OCI-LY7 (cell line): Measurements from ENCODE around the gene SEC23IP. TPM values are rescaled to one million over a fixed set of nuclear protein-coding genes. Genes with fewer than 3 reads are reported as not detected.
A peak's percentile ranks its signal among the peaks of the same experiment; 100 is the strongest.

ENCODE experiments used
- BruUV-seq: library from RNA; stranded (reverse); fragments of 400-500 nt; replicated peaks from 2 replicates; lab custom pipeline; 2021; lab: Mats Ljungman, UMichigan
- CTCF ChIA-PET: fragments of 300-600 bp; sonication (Branson Sonifier 250); formaldehyde crosslinking; loops from one replicate; lab custom pipeline; 2022; ENCODE audit warnings: antibody characterized with exemption; ENCODE audit not compliant: unreplicated experiment; lab: Charles Lee
- POLR2A ChIA-PET: fragments of 300-600 bp; sonication (Branson Sonifier 250); formaldehyde crosslinking; loops from one replicate; lab custom pipeline; 2022; ENCODE audit warnings: antibody characterized with exemption; lab: Charles Lee
- DNase-seq: peaks from one replicate; pipeline ENCODE4 v3.0.0-alpha.2; 2015; ENCODE audit warnings: low spot score
- H2AFZ ChIP-seq: fragments of 200-600 bp; sonication (generic), shearing (Covaris generic); 2 replicates; pipeline ENCODE4 v1.6.1; 2014; ENCODE audit warnings: mild to moderate bottlenecking, antibody characterized with exemption, low read length, moderate library complexity
- H3K27ac ChIP-seq: fragments of 200-600 bp; sonication (generic); 2 replicates; pipeline ENCODE4 v1.5.1; 2014; ENCODE audit warnings: mixed run types, low read depth, mild to moderate bottlenecking, moderate library complexity, low read length, inconsistent platforms; ENCODE audit not compliant: poor library complexity, severe bottlenecking
- H3K36me3 ChIP-seq: fragments of 200-600 bp; sonication (generic); 2 replicates; pipeline ENCODE4 v1.6.1; 2014; ENCODE audit warnings: mild to moderate bottlenecking, antibody characterized with exemption, low read length, moderate library complexity, mixed read lengths; ENCODE audit not compliant: insufficient read depth
- H3K4me1 ChIP-seq: fragments of 200-600 bp; sonication (generic); 2 replicates; pipeline ENCODE4 v1.5.1; 2014; ENCODE audit warnings: mild to moderate bottlenecking, low read length; ENCODE audit not compliant: insufficient read depth, poor library complexity, severe bottlenecking
- H3K4me2 ChIP-seq: fragments of 200-600 bp; sonication (generic); 2 replicates; pipeline ENCODE4 v1.6.1; 2014; ENCODE audit warnings: mild to moderate bottlenecking, low read length
- H3K4me3 ChIP-seq: fragments of 200-600 bp; sonication (generic); 2 replicates; pipeline ENCODE4 v1.5.1; 2014; ENCODE audit warnings: mild to moderate bottlenecking, low read depth, low read length; ENCODE audit not compliant: poor library complexity, severe bottlenecking
- H3K79me2 ChIP-seq: fragments of 200-600 bp; sonication (generic); 2 replicates; pipeline ENCODE4 v1.6.1; 2016; ENCODE audit warnings: low read depth, mild to moderate bottlenecking, low read length, moderate library complexity, mixed read lengths; ENCODE audit not compliant: insufficient read depth
- H3K9me2 ChIP-seq: fragments of 200-600 bp; sonication (generic); 2 replicates; pipeline ENCODE4 v1.6.1; 2016; ENCODE audit warnings: mild to moderate bottlenecking, low read length, mixed read lengths; ENCODE audit not compliant: insufficient read depth
- H3K9me3 ChIP-seq: fragments of 200-600 bp; sonication (generic); 2 replicates; pipeline ENCODE4 v1.6.1; 2014; ENCODE audit warnings: mild to moderate bottlenecking, mixed run types, low read length, mixed read lengths
- H4K20me1 ChIP-seq: fragments of 200-600 bp; sonication (generic); 2 replicates; pipeline ENCODE4 v1.6.1; 2014; ENCODE audit warnings: mild to moderate bottlenecking, antibody characterized with exemption, low read length, moderate library complexity, mixed read lengths; ENCODE audit not compliant: insufficient read depth
- EZH2phosphoT487 ChIP-seq: fragments of 200-600 bp; sonication (generic); IDR thresholded peaks from 2 replicates; pipeline ENCODE4 v1.6.1; 2018; ENCODE audit warnings: low read depth, borderline replicate concordance, mild to moderate bottlenecking, mixed run types, antibody characterized with exemption, low read length, moderate library complexity, mixed read lengths
- intact Hi-C: fragments of 100-400 bp; cut with micrococcal nuclease; formaldehyde crosslinking; loops from one replicate; pipeline ENCODE4 v1.10.0; 2022; ENCODE audit not compliant: unreplicated experiment
- total RNA-seq, 2 experiments: library from RNA; depleted of rRNA in 1 of 2; stranded (reverse); fragments of >200 nt in 1 of 2; shearing (Covaris generic) in 1 of 2; gene quantifications; 2 replicates each; pipeline ENCODE4 v1.2.3, GENCODE V29; 2014 to 2022
- TF ChIP-seq, protein P1 (sequence below): fragments of 200-600 bp; sonication (generic); conservative IDR thresholded peaks from 2 replicates; pipeline ENCODE4 v1.5.1; 2014; ENCODE audit warnings: mild to moderate bottlenecking, antibody characterized with exemption, low read length, moderate library complexity, mixed read lengths

The SEC23IP gene
- total RNA-seq, 2 experiments from 2014 or later, result 19.9 to 61.3 TPM

DNA sequence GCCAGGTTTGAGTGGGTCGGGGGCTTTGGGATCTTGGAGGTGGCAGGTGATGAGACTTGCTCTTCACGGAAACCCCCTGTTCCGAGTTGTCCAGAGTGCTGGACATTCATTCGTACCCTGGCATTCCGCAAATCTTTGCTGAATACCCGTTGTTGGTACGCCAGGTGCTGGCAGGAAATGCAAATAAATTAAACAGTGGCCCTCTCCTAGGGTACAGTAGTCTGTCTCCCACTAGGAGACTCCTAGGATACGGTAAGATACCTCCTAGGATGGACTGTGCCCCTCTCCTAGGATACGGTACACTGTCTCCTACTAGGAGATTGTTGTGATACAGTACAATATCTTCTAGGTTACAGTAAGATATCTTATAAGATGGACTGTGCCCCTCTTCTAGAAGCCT lies 544 bp downstream of the SEC23IP start:
- Histone ChIP-seq H3K4me2 (peak overlapping the region; percentile 83), H2AFZ (peak overlapping the region; percentile 97; the same call in 1 of the 2 replicates), H3K27ac (peak overlapping the region; percentile 37), H3K4me3 (peak overlapping the region; percentile 89), H3K4me1 (peaks cover 18% of the 10 kb centered on the region), H4K20me1 (peaks cover 6% of the 10 kb centered on the region; the same call in 1 of the 2 replicates), H3K9me2 (no peaks in the 10 kb centered on the region), H3K36me3 (peaks cover 20% of the 10 kb centered on the region), H3K9me3 (peaks cover 10% of the 10 kb centered on the region; the same call in 1 of the 2 replicates), H3K79me2 (peaks cover 54% of the 10 kb centered on the region)
- TSS peak; percentile 74 for BruUV-seq
- peak; percentile 30 for DNase-seq
- CTCF ChIA-PET, result no interaction called here
- TF ChIP-seq, protein P1, sequence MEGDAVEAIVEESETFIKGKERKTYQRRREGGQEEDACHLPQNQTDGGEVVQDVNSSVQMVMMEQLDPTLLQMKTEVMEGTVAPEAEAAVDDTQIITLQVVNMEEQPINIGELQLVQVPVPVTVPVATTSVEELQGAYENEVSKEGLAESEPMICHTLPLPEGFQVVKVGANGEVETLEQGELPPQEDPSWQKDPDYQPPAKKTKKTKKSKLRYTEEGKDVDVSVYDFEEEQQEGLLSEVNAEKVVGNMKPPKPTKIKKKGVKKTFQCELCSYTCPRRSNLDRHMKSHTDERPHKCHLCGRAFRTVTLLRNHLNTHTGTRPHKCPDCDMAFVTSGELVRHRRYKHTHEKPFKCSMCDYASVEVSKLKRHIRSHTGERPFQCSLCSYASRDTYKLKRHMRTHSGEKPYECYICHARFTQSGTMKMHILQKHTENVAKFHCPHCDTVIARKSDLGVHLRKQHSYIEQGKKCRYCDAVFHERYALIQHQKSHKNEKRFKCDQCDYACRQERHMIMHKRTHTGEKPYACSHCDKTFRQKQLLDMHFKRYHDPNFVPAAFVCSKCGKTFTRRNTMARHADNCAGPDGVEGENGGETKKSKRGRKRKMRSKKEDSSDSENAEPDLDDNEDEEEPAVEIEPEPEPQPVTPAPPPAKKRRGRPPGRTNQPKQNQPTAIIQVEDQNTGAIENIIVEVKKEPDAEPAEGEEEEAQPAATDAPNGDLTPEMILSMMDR, result no peak
- intact Hi-C loops, result no loop called here
- POLR2A ChIA-PET, result interaction anchor here (1.0 to 4.4 kb wide), 4 partner anchors 10 to 174 kb away, joined by 3 to 39 read pairs (median 6); partner anchors contain the start of gene MCMBP

DNA sequence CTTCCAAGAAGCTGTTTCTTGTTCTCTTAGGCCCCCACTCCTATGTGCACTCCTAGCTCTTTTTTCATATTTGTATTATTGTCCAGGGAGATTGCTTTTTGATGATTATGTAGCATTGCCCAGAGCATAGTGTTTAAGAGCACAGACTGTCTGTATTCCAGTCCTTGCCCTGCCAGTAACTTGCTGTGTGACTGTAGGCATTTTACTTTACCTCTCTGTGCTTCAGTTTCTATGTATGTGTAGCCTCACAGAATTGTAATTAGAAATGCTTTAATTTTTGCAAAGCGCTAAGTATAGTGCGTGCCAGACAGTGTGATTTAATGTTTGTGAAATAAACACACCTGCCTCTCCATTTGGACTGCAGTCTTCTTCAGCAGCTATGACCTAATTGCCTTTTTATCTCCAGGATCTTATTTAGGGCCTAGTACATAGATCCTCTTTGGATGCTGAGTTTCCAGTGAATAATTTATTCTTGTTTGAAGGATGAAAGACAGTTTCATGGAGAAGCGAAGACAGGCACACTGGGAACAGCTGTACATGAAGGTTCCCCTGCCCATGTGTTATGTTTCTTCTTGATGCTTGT lies 1.4 kb downstream of the SEC23IP start:
- BruUV-seq, result no TSS peak
- peaks cover 60% of the 10 kb centered on the region for H3K79me2 ChIP-seq
- peak overlapping the region; percentile 89 for H3K4me3 ChIP-seq
- H2AFZ ChIP-seq, result no peak overlapping the region
- H3K4me2 ChIP-seq, result peak overlapping the region; percentile 83
- no peak for TF ChIP-seq EZH2phosphoT487
- TF ChIP-seq, protein P1, result no peak
- ChIA-PET POLR2A (interaction anchor here (4.4 kb wide), 1 partner anchor 21 kb away, joined by 39 read pairs; the partner anchor contains the start of gene MCMBP), CTCF (no interaction called here)
- H3K27ac ChIP-seq, result no peak overlapping the region
- no peaks in the 10 kb centered on the region for H3K9me2 ChIP-seq
- H3K9me3 ChIP-seq, result peaks cover 10% of the 10 kb centered on the region; the same call in 1 of the 2 replicates
- H3K36me3 ChIP-seq, result peaks cover 28% of the 10 kb centered on the region
- peaks cover 6% of the 10 kb centered on the region; the same call in 1 of the 2 replicates for H4K20me1 ChIP-seq
- intact Hi-C loops, result no loop called here
- H3K4me1 ChIP-seq, result peaks cover 18% of the 10 kb centered on the region
- DNase-seq, result no peak

DNA sequence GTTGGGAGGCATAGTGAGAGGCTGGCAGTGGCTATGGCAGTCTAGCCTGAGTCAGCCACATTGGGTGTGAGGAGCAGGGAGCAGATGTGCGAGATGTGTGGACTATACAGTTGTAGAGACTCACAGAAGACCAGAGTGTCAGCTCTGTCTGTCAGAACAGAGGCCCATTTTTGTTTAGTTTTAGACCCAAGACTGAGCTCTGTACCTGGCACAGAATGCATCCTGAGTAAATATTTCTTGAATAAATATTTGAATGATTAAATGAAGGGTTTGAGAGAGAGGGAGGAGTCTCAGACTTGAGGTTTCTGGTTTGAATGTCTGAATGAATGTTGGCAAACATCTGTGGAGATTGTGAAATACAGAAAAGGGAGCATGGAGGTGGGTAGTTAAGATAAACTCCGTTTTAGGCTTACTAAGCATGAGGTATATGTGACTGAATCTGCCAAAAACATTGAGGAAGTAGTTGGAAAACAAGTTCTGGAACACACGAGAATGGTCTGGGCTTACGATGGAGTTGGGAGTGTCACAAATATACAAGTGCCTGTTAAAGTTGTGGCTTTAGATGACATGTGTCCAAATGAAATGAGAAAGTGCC lies 3.6 kb downstream of the SEC23IP start:
- Histone ChIP-seq H2AFZ (no peak overlapping the region), H3K4me2 (no peak overlapping the region)
- intact Hi-C loops, result no loop called here

More for the DNA sequence above, 3.6 kb downstream of the SEC23IP start:
- Histone ChIP-seq H3K9me2 (no peaks in the 10 kb centered on the region), H3K9me3 (peaks cover 2% of the 10 kb centered on the region; the same call in 1 of the 2 replicates), H3K27ac (no peak overlapping the region), H4K20me1 (peaks cover 6% of the 10 kb centered on the region; the same call in 1 of the 2 replicates), H3K4me3 (no peak overlapping the region), H3K79me2 (peaks cover 82% of the 10 kb centered on the region), H3K4me1 (peaks cover 18% of the 10 kb centered on the region), H3K36me3 (peaks cover 45% of the 10 kb centered on the region)
- no TSS peak for BruUV-seq
- ChIA-PET POLR2A (interaction anchor here (1.5 kb wide), 1 partner anchor 9 kb away, joined by 6 read pairs; no protein-coding TSS in a partner anchor), CTCF (no interaction called here)
- DNase-seq, result no peak
- TF ChIP-seq, protein P1, result no peak
- no peak for TF ChIP-seq EZH2phosphoT487
